Type B pancreatic cell (in vitro differentiated cells): ENCODE results near the gene PAPLN. TPM values are rescaled to one million over a fixed set of nuclear protein-coding genes. Genes with fewer than 3 reads are reported as not detected.

ENCODE experiments used
- DNase-seq: peaks from one replicate; pipeline ENCODE4 v3.0.0; 2021; ENCODE audit warnings: mixed read lengths; ENCODE audit not compliant: unreplicated experiment; ENCODE audit errors: extremely low spot score
- H3K27ac Mint-ChIP-seq: 2 replicates; pipeline ENCODE4 v1.8.0; 2021; ENCODE audit warnings: mild to moderate bottlenecking, mixed read lengths
- H3K27me3 Mint-ChIP-seq: 2 replicates; pipeline ENCODE4 v1.8.0; 2021; ENCODE audit warnings: mixed read lengths
- H3K36me3 Mint-ChIP-seq: 2 replicates; pipeline ENCODE4 v1.8.0; 2021; ENCODE audit warnings: mixed read lengths
- H3K4me1 Mint-ChIP-seq: one replicate; pipeline ENCODE4 v1.8.0; 2021; ENCODE audit warnings: mixed read lengths; ENCODE audit not compliant: unreplicated experiment
- H3K4me3 Mint-ChIP-seq: 2 replicates; pipeline ENCODE4 v1.8.0; 2021; ENCODE audit warnings: mild to moderate bottlenecking, mixed read lengths
- H3K9me3 Mint-ChIP-seq: 2 replicates; pipeline ENCODE4 v1.8.0; 2021; ENCODE audit warnings: mixed read lengths
- total RNA-seq: library from RNA; stranded (reverse); gene quantifications from 2 replicates; pipeline ENCODE4 v1.2.1, GENCODE V29; 2021; ENCODE audit warnings: low replicate concordance
- TF ChIP-seq, protein P1 (sequence below): fragments of 200-600 bp; sonication (generic); conservative IDR thresholded peaks from 2 replicates; pipeline ENCODE4 v1.5.0; 2021; ENCODE audit warnings: antibody characterized with exemption, mild to moderate bottlenecking

Gene PAPLN
- total RNA-seq, 1 donor from 2014 or later: 0.99 TPM

- Mint-ChIP-seq H3K9me3 (no peaks in the 10 kb centered on the region), H3K36me3 (peaks cover 39% of the 10 kb centered on the region), H3K4me3 (no peak overlapping the region), H3K27me3 (no peaks in the 10 kb centered on the region), H3K4me1 (no peaks in the 10 kb centered on the region), H3K27ac (no peak overlapping the region)
- no peak for DNase-seq
- TF ChIP-seq, protein P1, sequence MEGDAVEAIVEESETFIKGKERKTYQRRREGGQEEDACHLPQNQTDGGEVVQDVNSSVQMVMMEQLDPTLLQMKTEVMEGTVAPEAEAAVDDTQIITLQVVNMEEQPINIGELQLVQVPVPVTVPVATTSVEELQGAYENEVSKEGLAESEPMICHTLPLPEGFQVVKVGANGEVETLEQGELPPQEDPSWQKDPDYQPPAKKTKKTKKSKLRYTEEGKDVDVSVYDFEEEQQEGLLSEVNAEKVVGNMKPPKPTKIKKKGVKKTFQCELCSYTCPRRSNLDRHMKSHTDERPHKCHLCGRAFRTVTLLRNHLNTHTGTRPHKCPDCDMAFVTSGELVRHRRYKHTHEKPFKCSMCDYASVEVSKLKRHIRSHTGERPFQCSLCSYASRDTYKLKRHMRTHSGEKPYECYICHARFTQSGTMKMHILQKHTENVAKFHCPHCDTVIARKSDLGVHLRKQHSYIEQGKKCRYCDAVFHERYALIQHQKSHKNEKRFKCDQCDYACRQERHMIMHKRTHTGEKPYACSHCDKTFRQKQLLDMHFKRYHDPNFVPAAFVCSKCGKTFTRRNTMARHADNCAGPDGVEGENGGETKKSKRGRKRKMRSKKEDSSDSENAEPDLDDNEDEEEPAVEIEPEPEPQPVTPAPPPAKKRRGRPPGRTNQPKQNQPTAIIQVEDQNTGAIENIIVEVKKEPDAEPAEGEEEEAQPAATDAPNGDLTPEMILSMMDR: no peak
Observed at GRCh38 chr14:73198253-73198652, 39.1 kb upstream of the PAPLN start.

- TF ChIP-seq, protein P1: peak; percentile 53
- no peak for DNase-seq
- H3K9me3 Mint-ChIP-seq: no peaks in the 10 kb centered on the region
- H3K4me3 Mint-ChIP-seq: no peak overlapping the region
- H3K27me3 Mint-ChIP-seq: no peaks in the 10 kb centered on the region
- H3K4me1 Mint-ChIP-seq: no peaks in the 10 kb centered on the region
- H3K27ac Mint-ChIP-seq: no peak overlapping the region
- H3K36me3 Mint-ChIP-seq: peaks cover 53% of the 10 kb centered on the region
Observed at GRCh38 chr14:73203527-73203926, 33.8 kb upstream of the PAPLN start.

DNA sequence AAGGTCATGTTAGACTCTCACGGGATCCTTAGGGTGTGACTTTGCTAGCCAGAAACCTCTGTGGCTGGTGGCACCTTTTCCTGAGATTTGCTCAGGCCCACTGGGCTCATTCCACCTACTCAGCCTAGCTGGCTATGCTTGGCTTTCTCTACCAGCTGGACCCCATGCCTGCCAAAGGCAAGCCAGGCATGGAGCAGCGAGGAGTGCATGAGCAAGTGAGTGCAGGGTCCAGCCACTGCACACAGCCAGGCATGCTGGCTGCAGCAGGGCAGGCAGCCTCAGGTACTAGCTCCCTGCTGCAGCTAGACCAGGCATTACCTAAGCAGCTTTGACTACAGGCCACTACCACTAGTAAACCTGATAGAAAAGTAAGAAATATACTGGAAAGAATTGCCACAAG is 29.7 kb upstream of the PAPLN start:
- Mint-ChIP-seq H3K4me3 (no peak overlapping the region), H3K27me3 (no peaks in the 10 kb centered on the region), H3K9me3 (no peaks in the 10 kb centered on the region), H3K27ac (no peak overlapping the region), H3K36me3 (peaks cover 41% of the 10 kb centered on the region), H3K4me1 (no peaks in the 10 kb centered on the region)
- TF ChIP-seq, protein P1: no peak
- DNase-seq: no peak

DNA sequence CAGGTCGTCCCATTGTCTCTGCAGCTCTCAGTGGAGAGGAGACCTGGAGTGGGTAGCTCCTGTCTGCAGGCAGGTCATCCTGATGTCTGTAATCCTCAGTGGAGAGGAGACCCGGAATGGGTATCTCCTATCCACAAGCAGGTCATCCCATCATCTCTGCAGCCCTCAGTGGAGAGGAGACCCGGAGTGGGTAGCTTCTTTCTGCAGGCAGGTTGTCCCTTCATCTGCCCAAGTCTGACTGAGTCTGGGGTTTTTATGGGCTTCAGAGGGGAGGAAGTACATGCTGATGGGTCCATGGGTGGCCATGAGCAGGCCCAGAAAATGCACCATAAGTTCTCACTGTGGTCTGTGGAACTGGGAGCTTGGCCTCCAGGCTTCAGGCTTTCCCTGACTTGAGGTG is 28.9 kb upstream of the PAPLN start:
- TF ChIP-seq, protein P1: no peak
- peaks cover 43% of the 10 kb centered on the region for H3K36me3 Mint-ChIP-seq
- no peaks in the 10 kb centered on the region for H3K4me1 Mint-ChIP-seq
- no peaks in the 10 kb centered on the region for H3K9me3 Mint-ChIP-seq
- no peaks in the 10 kb centered on the region for H3K27me3 Mint-ChIP-seq
- no peak overlapping the region for H3K27ac Mint-ChIP-seq
- H3K4me3 Mint-ChIP-seq: no peak overlapping the region
- DNase-seq: no peak

GRCh38 chr14:73208846-73209245 is 28.5 kb upstream of the PAPLN start:
- TF ChIP-seq, protein P1: no peak
- H3K27ac Mint-ChIP-seq: no peak overlapping the region
- no peak overlapping the region for H3K4me3 Mint-ChIP-seq
- peaks cover 43% of the 10 kb centered on the region for H3K36me3 Mint-ChIP-seq
- no peak for DNase-seq
- no peaks in the 10 kb centered on the region for H3K9me3 Mint-ChIP-seq
- H3K27me3 Mint-ChIP-seq: no peaks in the 10 kb centered on the region
- H3K4me1 Mint-ChIP-seq: no peaks in the 10 kb centered on the region

GRCh38 chr14:73209953-73210352 is 27.4 kb upstream of the PAPLN start:
- H3K9me3 Mint-ChIP-seq: no peaks in the 10 kb centered on the region
- peaks cover 44% of the 10 kb centered on the region for H3K36me3 Mint-ChIP-seq
- H3K27me3 Mint-ChIP-seq: no peaks in the 10 kb centered on the region
- H3K27ac Mint-ChIP-seq: no peak overlapping the region
- no peak for DNase-seq
- H3K4me3 Mint-ChIP-seq: no peak overlapping the region
- H3K4me1 Mint-ChIP-seq: no peaks in the 10 kb centered on the region
- TF ChIP-seq, protein P1: no peak
